WTC11 (cell line): Measurements from ENCODE around the gene ATP6V0B. TPM values are rescaled to one million over a fixed set of nuclear protein-coding genes. Genes with fewer than 3 reads are reported as not detected.

ENCODE experiments used
- ATAC-seq: fragments of 200-7000 bp; cut with Tn5 transposase; 2 replicates; pipeline ENCODE4 v1.10.0; 2021; ENCODE audit warnings: mild to moderate bottlenecking, moderate library complexity
- CTCF ChIA-PET: fragments of 300-600 bp; sonication (Branson Sonifier 250); formaldehyde crosslinking; loops from one replicate; lab custom pipeline; 2021; ENCODE audit warnings: antibody characterized with exemption; lab: Charles Lee
- POLR2A ChIA-PET: fragments of 350-600 bp; sonication (Branson Sonifier 250); formaldehyde crosslinking; loops from one replicate; lab custom pipeline; 2021; ENCODE audit warnings: antibody characterized with exemption; lab: Charles Lee
- DNase-seq: peaks from one replicate; pipeline ENCODE4 v3.0.0; 2021; ENCODE audit warnings: low spot score
- H3K27ac Mint-ChIP-seq: 2 replicates; pipeline ENCODE4 v1.8.0; 2021; ENCODE audit warnings: mixed read lengths
- H3K27me3 Mint-ChIP-seq: 2 replicates; pipeline ENCODE4 v1.8.0; 2021; ENCODE audit warnings: low read depth, mild to moderate bottlenecking, moderate library complexity, mixed read lengths
- H3K36me3 Mint-ChIP-seq: 2 replicates; pipeline ENCODE4 v1.8.0; 2021; ENCODE audit warnings: mixed read lengths
- H3K4me1 Mint-ChIP-seq: 2 replicates; pipeline ENCODE4 v1.8.0; 2022; ENCODE audit warnings: mixed read lengths
- H3K4me3 Mint-ChIP-seq: 2 replicates; pipeline ENCODE4 v1.8.0; 2021; ENCODE audit warnings: mild to moderate bottlenecking, moderate library complexity, mixed read lengths
- H3K9me3 Mint-ChIP-seq: 2 replicates; pipeline ENCODE4 v1.8.0; 2021; ENCODE audit warnings: mixed read lengths
- ATF2 ChIP-seq: sonication (generic); formaldehyde crosslinking; IDR thresholded peaks from 2 replicates; pipeline ENCODE4 v1.8.1; 2022; ENCODE audit warnings: low read depth, missing genetic modification reagents, borderline replicate concordance
- ATF6 ChIP-seq: sonication (generic); formaldehyde crosslinking; IDR thresholded peaks from 2 replicates; pipeline ENCODE4 v1.8.1; 2023; ENCODE audit warnings: mild to moderate bottlenecking, missing genetic modification reagents
- ESRRA ChIP-seq: sonication (generic); formaldehyde crosslinking; IDR thresholded peaks from 2 replicates; pipeline ENCODE4 v1.8.1; 2022; ENCODE audit warnings: mild to moderate bottlenecking, missing genetic modification reagents, borderline replicate concordance
- FOXP4 ChIP-seq: sonication (generic); formaldehyde crosslinking; IDR thresholded peaks from 2 replicates; pipeline ENCODE4 v1.8.0; 2022; ENCODE audit warnings: mild to moderate bottlenecking, missing genetic modification reagents
- MXD4 ChIP-seq: fragments of 250-450 bp; sonication (Bioruptor Pico); IDR thresholded peaks from 2 replicates; pipeline ENCODE4 v1.8.0; 2021; ENCODE audit warnings: mild to moderate bottlenecking, moderate library complexity, borderline replicate concordance
- NFATC4 ChIP-seq: fragments of 250-450 bp; sonication (Bioruptor Pico); IDR thresholded peaks from 2 replicates; pipeline ENCODE4 v1.9.0; 2021; ENCODE audit warnings: mild to moderate bottlenecking
- NR2C2 ChIP-seq: sonication (generic); formaldehyde crosslinking; IDR thresholded peaks from 2 replicates; pipeline ENCODE4 v1.8.0; 2022; ENCODE audit warnings: mild to moderate bottlenecking, missing genetic modification reagents
- USF1 ChIP-seq: sonication (generic); formaldehyde crosslinking; IDR thresholded peaks from 2 replicates; pipeline ENCODE4 v1.8.0; 2022; ENCODE audit warnings: mild to moderate bottlenecking, missing genetic modification reagents
- total RNA-seq: library from RNA; stranded (reverse); gene quantifications from 3 replicates; pipeline ENCODE4 v1.2.3, GENCODE V29; 2021
- TF ChIP-seq, protein P1 (sequence below): fragments of 200-600 bp; IDR thresholded peaks from 2 replicates; pipeline ENCODE4 v1.8.0; 2022; ENCODE audit warnings: antibody characterized with exemption
- TF ChIP-seq, protein P2 (sequence below): sonication (generic); formaldehyde crosslinking; IDR thresholded peaks from 2 replicates; pipeline ENCODE4 v1.8.0; 2023; ENCODE audit warnings: mild to moderate bottlenecking, missing genetic modification reagents
- TF ChIP-seq, protein P3 (sequence below): sonication (generic); formaldehyde crosslinking; IDR thresholded peaks from 2 replicates; pipeline ENCODE4 v1.8.1; 2023; ENCODE audit warnings: mild to moderate bottlenecking, moderate library complexity, missing genetic modification reagents

Gene ATP6V0B
- total RNA-seq, 1 experiment from 2014 or later: 110 TPM

- POLR2A ChIA-PET: interaction anchor here (1.0 kb wide), 1 partner anchor 24 kb away, joined by 5 read pairs; no protein-coding TSS in a partner anchor
Observed at GRCh38 chr1:44020464-44020863, 45.7 kb downstream of the ATP6V0B start.

GRCh38 chr1:44021156-44021555 lies 46.4 kb downstream of the ATP6V0B start:
- peaks cover 9% of the 10 kb centered on the region for H3K4me1 Mint-ChIP-seq
- POLR2A ChIA-PET: interaction anchor here (1.0 kb wide), 1 partner anchor 23 kb away, joined by 5 read pairs; no protein-coding TSS in a partner anchor
- TF ChIP-seq MXD4 (CRISPR knock-in tag) (no peak), ATF6 (no peak), NFATC4 (CRISPR knock-in tag) (no peak), FOXP4 (no peak), USF1 (no peak), ESRRA (CRISPR knock-in tag) (no peak)
- TF ChIP-seq, protein P1, sequence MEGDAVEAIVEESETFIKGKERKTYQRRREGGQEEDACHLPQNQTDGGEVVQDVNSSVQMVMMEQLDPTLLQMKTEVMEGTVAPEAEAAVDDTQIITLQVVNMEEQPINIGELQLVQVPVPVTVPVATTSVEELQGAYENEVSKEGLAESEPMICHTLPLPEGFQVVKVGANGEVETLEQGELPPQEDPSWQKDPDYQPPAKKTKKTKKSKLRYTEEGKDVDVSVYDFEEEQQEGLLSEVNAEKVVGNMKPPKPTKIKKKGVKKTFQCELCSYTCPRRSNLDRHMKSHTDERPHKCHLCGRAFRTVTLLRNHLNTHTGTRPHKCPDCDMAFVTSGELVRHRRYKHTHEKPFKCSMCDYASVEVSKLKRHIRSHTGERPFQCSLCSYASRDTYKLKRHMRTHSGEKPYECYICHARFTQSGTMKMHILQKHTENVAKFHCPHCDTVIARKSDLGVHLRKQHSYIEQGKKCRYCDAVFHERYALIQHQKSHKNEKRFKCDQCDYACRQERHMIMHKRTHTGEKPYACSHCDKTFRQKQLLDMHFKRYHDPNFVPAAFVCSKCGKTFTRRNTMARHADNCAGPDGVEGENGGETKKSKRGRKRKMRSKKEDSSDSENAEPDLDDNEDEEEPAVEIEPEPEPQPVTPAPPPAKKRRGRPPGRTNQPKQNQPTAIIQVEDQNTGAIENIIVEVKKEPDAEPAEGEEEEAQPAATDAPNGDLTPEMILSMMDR: no peak
- TF ChIP-seq, protein P2, sequence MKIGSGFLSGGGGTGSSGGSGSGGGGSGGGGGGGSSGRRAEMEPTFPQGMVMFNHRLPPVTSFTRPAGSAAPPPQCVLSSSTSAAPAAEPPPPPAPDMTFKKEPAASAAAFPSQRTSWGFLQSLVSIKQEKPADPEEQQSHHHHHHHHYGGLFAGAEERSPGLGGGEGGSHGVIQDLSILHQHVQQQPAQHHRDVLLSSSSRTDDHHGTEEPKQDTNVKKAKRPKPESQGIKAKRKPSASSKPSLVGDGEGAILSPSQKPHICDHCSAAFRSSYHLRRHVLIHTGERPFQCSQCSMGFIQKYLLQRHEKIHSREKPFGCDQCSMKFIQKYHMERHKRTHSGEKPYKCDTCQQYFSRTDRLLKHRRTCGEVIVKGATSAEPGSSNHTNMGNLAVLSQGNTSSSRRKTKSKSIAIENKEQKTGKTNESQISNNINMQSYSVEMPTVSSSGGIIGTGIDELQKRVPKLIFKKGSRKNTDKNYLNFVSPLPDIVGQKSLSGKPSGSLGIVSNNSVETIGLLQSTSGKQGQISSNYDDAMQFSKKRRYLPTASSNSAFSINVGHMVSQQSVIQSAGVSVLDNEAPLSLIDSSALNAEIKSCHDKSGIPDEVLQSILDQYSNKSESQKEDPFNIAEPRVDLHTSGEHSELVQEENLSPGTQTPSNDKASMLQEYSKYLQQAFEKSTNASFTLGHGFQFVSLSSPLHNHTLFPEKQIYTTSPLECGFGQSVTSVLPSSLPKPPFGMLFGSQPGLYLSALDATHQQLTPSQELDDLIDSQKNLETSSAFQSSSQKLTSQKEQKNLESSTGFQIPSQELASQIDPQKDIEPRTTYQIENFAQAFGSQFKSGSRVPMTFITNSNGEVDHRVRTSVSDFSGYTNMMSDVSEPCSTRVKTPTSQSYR: no peak
- TF ChIP-seq, protein P3, sequence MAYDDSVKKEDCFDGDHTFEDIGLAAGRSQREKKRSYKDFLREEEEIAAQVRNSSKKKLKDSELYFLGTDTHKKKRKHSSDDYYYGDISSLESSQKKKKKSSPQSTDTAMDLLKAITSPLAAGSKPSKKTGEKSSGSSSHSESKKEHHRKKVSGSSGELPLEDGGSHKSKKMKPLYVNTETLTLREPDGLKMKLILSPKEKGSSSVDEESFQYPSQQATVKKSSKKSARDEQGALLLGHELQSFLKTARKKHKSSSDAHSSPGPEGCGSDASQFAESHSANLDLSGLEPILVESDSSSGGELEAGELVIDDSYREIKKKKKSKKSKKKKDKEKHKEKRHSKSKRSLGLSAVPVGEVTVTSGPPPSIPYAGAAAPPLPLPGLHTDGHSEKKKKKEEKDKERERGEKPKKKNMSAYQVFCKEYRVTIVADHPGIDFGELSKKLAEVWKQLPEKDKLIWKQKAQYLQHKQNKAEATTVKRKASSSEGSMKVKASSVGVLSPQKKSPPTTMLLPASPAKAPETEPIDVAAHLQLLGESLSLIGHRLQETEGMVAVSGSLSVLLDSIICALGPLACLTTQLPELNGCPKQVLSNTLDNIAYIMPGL (CRISPR knock-in tag): no peak
- TF ChIP-seq, all 79 proteins: peak for 0
- CTCF ChIA-PET: interaction anchor here (0.6 to 2.5 kb wide), 6 partner anchors 10 to 86 kb away, joined by 3 to 12 read pairs (median 6); no protein-coding TSS in a partner anchor
- H3K36me3 Mint-ChIP-seq: 0 out of 2 replicates have a peak, but pooled peaks cover 4% of the 10 kb centered on the region
- no peak for ATAC-seq
- no peak for DNase-seq
- H3K9me3 Mint-ChIP-seq: no peaks in the 10 kb centered on the region
- H3K27me3 Mint-ChIP-seq: no peaks in the 10 kb centered on the region
- no peak overlapping the region for H3K4me3 Mint-ChIP-seq
- H3K27ac Mint-ChIP-seq: no peak overlapping the region

More at GRCh38 chr1:44020464-44020863, 45.7 kb downstream of the ATP6V0B start:
- Mint-ChIP-seq H3K27me3 (no peaks in the 10 kb centered on the region), H3K4me1 (peaks cover 3% of the 10 kb centered on the region), H3K27ac (no peak overlapping the region)
- CTCF ChIA-PET: interaction anchor here (1.8 to 2.5 kb wide), 3 partner anchors 15 to 16 kb away, joined by 9 to 12 read pairs (median 11); no protein-coding TSS in a partner anchor
- no peak for TF ChIP-seq NR2C2 (CRISPR knock-in tag)
- no peak for TF ChIP-seq ATF2
- TF ChIP-seq, all 79 proteins: peak for 0
- DNase-seq: no peak
- Mint-ChIP-seq H3K4me3 (no peak overlapping the region), H3K9me3 (no peaks in the 10 kb centered on the region), H3K36me3 (0 out of 2 replicates have a peak, but pooled peaks cover 4% of the 10 kb centered on the region)
- ATAC-seq: no peak
